Measurements from ENCODE around the gene ASB16.
A peak's percentile ranks its signal among the peaks of the same experiment; 100 is the strongest.
"Not testable (repeated sequence)": the region's sequence is repeated elsewhere in the genome, so short reads cannot be mapped to it uniquely, and the experiment has no call there.

ASB16 gene, protein sequence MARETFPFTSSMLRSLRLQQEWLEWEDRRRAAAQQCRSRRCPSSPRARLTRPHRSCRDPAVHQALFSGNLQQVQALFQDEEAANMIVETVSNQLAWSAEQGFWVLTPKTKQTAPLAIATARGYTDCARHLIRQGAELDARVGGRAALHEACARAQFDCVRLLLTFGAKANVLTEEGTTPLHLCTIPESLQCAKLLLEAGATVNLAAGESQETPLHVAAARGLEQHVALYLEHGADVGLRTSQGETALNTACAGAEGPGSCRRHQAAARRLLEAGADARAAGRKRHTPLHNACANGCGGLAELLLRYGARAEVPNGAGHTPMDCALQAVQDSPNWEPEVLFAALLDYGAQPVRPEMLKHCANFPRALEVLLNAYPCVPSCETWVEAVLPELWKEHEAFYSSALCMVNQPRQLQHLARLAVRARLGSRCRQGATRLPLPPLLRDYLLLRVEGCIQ

DNA sequence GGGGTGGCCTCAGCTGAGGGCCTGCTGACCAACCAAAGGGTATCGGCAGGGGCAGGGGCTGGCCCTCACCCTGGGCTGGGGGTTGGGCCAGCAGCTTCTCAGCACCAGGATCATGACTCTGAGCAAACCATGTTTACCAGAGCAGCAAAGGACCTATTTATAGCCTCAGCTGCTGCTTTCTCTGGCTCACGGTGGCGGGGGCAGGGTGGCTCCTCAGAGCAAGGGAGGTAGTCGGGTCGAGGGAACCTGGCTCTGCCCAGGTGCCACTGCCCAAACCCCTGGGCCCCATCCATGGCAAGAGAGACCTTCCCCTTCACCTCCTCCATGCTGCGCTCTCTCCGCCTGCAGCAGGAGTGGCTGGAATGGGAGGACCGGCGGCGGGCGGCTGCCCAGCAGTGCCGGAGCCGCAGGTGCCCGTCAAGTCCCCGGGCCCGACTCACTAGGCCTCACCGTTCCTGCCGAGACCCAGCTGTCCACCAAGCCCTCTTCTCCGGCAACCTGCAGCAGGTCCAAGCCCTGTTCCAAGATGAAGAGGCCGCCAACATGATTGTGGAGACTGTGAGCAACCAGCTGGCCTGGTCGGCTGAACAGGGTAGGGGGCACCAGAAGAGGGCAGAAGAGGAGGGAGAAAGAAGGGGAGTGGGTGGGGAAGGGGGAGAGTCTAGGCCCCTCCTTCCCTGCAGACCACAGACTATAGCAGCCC is at the start of gene ASB16:
Gene ASB16, plus strand, starts transcription at position 206 of the 703 bp plus-strand sequence. Its CDS starts 86 bp downstream, at position 292.
- no peak for DNase-seq (ENCODE audit: low spot score)

DNA sequence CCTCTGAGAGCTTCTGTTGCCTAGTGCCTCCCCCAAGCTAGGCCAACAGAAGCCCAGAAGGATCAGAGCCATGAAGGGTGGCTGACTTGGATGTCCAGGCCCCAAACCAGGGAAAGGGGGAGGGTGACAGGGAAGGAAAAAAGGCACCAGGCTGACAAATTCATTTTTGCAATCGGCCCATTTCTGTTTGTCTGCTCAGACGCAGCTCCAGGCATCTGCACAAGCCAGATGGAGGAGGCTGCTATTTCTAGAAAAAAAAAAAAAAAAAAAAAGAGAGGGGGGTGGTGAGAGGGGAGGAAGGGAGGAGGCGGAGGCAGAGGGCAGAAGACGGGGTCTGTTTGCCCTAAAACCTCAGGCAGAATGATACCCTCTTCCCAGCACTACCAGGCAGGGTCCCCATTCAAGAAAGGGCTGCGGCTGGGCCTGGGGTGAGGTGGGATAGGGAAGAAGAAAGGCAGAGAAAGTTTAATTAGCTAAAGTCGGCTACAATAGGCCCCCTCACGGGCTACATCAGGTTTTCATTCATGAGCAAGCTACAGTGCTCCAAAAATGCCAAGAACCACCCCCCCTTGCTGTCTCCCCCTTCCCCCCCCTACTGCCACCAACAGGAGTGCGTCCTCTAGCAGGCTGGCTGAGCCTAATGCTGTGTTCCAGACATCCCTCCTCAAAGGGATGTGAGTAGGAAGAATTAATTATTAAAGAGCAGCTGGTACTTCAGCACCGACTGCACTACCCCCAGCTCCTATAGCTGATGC is 49.5 kb upstream of the ASB16 start:
- DNase-seq (ENCODE audit: low spot score): no peak

DNA sequence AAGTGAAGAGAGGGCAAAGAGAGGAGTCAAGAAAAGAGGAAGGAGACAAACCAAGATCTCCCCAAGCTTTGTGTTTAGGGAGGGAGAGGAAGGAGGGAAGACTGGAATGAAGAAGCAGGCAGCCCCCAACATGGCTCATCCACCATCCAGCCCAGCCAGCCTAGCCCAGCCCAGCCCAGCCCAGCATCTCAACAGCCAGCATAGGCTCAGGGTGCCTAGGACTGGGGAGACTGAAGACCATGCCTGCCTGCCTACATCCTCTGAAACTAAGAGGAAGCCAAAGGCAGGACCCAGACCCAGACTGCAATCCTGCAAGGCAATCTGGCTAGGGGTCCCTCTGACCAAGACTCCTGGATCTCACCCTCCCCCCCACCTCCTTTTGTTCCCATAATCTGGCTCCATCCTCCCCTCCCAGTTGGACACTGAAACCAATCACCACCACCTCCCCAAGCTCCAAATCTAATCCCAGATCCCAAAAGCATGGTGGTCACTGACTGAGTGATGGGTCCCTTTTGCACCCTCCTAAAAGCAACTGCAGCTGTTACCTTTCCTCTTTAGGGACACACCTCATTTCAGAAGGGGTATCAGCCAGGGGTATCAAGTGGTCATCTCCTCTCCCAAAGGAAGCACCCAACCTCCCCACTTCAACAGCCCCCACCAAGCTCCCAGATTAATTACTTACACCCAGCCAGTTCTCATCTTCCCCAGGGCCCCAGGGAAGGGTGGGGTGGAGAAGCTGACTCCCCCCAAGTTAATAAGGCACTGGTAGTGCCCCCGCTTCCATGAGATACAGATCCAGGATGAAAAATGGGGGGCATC is 48.3 kb upstream of the ASB16 start:
- DNase-seq (ENCODE audit: low spot score): no peak

DNA sequence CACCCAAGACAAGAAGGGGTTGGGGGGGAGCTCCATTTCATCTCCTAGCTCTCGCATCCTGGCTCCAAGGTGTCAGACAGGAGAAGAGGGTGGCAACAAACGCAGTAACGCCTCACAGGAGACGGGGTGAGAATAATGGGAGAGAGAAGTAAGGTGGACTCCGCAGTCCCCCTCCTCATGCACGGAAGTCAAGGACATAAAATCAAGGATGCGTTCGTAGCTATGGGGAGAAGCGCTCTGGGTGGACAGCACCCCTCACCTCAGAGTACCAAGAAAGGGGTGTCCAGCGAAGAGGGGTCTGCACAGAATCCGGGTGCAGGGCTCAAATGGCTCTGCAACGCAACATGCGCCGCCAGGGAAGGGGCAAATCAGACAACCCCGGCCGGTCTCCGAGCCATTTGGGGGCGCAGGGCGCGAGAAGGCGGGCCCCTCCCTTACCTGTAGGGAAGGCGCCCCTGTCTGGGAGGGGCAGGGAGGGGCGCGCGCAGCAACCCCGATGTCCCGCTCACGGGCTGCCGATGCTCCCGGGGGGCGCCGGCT is 47.6 kb upstream of the ASB16 start:
- no peak for DNase-seq (ENCODE audit: low spot score)

DNA sequence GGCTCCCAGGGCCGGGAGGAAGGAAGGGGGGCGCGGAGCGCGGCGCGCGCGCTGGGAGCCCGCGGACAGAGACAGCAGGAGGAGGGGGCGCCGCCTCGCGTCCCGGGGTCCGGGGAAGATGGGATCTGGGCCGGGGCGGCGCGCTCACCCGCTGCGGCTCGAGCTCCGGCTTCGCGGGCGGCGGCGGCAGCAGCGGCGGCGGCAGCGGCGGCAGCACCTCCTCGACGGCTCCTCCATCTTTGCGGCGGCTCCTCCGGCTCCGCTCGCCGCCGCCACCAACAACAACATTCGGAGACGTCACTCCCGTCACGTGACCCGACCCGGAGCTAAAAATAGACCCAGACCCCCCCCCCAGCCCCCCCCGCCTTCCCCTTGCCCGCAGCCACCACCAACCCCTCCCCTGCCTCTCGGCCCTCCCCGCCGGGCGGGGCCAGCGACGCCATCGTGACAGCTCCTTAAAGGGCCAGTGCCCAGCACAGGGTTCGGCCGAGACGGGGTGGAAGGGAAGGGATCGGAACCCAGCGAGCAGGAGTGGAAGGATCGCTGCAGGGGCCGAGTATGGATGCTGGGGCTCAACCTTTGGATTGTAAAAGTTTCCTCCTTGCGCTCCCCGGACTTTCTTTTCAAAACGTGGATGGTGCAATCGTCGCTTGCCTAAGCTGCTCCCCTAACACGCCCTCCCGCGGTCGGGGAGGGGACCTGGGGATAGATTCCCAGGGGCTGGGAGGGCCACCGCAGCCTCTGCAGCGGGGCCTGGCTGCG is 47.0 kb upstream of the ASB16 start, which contains the start of gene HDAC5:
Gene HDAC5, minus strand, starts transcription at position 286 of the 762 bp plus-strand sequence. CDS start 6,126 bp downstream, outside the sequence.
- peak; percentile 95 for DNase-seq (ENCODE audit: low spot score)

DNA sequence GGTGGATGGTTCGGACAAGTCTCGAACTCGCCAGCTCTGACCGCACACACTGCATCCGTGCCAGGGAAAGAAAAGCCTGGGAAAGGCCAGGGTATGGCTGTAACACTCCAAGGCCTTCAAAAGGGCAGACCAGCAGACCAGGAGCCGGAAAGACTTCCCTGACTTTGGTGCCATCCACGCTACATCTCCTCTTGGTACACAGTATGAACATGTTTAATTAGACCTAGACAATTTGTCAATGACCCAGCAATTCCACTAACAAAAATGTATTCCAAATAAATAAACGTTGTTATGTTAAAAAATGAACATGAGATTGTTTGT is 46.4 kb upstream of the ASB16 start:
- no peak for DNase-seq (ENCODE audit: low spot score)

DNA sequence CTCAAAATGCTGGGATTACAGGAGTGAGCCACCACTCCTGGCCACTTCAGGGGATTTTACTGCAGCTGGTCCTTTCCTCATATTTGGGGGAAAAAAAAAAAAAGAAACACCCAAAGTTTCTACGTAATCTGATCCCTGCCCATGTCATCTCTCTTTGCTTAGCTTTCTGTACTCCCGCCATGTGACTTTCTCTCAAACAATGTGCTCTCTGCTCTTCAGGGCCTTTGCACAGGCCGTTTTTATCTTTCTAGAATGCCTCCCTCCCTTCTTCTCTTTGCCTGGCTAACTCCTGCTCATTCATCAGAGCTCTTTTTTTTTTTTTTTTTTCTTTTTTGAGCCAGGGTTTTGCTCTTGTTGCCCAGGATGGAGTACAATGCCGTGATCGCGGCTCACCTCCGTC is 42.1 kb upstream of the ASB16 start:
- DNase-seq (ENCODE audit: low spot score): no peak

DNA sequence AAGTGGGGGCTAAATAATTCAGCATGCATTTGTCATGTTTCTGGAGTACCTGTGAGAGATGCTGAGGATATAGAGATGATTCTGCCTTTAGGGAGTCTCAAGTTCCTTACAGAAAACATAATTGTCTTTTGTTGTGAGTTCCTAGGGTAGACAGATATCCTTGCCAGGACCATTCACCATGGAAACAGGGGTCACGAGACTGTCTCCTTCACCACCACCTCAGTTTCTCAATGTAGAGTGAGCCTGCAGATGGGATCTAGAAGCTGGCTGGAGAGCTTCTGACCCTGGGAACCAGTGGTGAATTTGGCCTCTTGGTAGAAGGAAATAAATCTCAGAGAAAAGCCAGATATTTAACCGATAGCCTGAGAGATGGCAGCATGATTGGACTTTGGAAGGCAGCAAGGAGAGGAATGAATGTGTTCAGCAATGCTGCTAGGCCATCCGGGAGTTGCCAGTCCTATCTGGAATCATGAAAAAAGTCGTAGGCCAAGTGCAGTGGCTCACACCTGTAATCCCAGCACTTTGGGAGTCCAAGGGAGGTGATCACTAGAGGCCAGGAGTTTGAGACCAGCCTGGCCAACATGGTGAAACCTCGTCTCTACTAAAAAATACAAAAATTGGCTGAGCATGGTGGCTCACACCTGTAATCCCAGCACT is 39.7 kb upstream of the ASB16 start:
- no peak for DNase-seq (ENCODE audit: low spot score)

DNA sequence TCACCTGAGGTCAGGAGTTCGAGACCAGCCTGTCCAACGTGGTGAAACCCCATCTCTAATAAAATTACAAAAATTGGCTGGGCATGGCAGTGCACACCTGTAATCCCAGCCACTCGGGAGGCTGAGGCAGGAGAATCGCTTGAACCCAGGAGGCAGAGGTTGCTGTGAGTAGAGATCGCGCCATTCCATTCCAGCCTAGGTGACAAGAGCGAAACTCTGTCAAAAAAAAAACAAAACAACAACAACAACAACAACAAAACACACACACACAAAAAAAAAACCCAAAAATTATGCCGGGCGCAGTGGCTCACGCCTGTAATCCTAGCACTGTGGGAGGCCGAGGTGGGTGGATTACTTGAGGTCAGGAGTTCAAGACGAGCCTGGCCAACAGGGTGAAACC is 39.1 kb upstream of the ASB16 start:
- DNase-seq (ENCODE audit: low spot score): not testable (repeated sequence)

DNA sequence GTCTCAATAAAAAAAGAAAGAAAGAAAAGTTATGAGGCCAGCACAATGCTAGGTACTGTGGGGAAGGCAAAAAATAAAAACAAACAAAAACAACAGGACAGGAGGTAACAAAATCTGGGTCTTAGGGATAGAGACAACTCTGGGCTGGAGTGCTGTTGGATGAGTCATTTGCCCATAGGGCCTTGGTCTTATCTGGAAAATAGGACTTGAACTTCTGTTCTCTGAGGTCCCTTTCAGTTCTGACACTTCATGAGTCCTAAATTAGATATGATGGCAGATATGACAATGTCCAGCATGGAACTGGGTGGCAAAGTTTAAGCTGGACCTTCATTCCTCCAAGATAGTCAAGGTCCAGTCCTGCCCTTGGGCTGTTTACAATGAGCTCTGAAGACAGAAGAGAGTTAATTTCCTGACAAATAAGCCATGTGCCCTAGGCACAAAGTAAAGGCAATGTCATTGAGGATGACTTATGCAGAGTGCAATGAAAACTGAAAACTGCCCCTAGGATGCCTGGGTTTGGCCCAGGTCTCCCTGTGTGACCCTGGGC is 38.2 kb upstream of the ASB16 start:
- DNase-seq (ENCODE audit: low spot score): no peak

DNA sequence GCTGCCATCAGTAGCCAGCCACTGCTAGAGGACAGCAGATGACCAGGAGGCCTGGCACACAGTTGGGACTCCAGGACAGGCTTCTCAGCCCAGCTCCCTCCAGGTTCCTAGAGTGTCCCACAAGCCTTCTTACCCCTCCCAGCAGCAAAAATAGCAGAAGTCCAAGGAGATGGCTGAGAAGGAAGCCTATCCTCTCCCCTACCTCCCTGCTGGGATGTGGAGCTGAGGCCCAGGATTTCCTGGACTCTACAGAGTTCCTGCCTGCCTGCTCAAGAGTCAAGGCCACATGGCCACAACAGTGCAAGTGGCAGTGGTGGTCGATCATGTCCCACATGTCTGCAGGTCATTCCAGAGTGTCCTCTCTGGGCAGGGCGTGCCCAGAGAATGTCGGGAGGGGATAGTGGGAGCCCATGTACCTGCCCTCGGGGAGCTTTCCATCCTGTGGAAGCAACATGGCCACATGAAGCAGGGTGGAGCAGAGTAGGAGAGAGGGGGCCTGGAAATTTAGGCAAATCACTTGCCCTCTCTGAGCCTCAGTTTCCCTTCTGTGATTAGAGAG is 36.5 kb upstream of the ASB16 start:
- DNase-seq (ENCODE audit: low spot score): no peak

DNA sequence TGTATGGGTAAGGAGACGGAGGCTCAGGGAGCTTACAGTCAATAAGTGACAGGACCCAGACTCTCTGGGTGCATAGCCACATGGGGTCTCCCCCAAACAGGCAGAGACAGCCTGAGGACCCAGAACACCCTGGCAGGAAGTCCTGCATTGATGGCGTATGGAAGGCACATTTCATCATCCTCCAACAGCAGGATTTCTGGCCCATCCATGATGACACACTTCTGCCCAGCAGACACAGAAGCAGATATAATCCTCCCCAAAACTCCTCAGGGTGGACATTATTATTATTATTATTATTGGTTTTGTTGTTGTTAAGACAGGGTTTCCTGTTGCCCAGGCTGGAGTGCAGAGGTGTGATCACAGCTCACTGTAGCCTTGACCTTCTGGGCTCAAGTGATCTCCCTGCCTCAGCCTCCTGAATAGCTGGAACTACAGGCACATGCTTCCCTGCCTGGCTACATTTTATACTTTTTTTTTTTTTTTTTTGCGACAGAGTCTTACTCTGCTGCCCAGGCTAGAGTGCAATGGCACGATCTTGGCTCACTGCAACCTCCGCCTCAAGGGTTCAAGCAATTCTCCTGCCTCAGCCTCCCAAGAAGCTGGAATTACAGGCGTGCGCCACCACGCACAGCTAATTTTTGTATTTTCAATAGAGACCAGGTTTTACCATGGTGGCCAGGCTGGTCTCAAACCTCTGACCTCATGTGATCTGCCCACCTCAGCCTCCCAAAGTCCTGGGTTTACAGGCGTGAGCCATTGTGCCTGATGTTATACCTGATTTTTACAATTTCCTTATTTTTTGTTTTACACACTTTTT is 35.5 kb upstream of the ASB16 start:
- no peak for DNase-seq (ENCODE audit: low spot score)

DNA sequence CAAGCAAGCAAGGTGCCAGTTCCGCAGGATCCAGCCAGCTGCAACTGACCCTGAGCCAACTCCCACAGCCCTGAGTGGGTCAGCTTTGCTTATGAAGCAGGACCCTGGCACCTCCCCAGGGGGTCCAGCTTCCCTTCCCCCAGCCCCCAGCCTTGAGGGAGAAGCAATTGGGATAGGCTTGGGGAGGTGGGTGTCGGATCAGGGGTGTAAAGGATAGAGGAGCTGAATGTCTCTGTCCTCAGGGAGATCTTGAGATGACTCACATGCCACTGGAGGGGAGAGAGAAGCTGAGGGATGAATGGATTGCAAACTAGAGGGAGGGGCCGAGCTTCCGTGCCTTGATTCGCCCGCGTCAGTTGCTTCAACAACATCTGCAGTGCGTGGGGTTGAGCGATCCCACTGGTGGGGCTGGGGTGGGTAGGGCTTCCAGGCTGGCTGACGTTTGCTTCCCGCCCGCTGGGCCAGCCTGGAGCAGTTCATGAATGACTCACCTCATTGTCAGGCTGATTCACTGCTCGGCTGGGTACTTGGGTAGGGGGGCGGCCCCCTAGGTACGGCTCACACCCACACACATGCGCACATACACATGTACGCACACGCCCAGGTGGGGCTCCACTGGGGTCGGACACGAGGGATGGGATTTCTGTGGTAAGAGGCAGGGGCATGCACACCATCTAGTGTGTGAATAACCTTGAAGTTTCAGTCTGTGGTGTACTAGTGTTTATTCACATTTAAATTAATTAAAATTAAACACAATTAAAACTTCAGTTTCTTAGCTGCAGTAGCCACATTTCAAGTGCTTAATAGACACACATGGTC is 32.4 kb upstream of the ASB16 start:
- DNase-seq (ENCODE audit: low spot score): peak; percentile 66

DNA sequence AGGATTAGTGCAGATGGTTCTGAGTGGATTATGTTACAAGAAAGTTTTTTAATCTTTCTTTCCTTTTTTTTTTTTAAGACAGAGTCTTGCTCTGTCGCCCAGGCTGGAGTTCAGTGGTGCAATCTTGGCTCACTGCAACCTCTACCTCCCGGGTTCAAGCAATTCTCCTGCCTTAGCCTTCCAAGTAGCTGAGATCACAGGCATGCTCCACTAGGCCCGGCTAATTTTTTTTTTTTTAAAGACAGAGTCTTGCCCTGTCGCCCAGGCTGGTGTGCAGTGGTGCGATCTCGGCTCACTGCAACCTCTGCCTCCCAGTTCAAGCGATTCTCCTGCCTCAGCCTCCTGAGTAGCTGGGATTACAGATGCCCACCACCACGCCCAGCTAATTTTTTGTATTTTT is 26.6 kb upstream of the ASB16 start:
- not testable (repeated sequence) for DNase-seq (ENCODE audit: low spot score)

DNA sequence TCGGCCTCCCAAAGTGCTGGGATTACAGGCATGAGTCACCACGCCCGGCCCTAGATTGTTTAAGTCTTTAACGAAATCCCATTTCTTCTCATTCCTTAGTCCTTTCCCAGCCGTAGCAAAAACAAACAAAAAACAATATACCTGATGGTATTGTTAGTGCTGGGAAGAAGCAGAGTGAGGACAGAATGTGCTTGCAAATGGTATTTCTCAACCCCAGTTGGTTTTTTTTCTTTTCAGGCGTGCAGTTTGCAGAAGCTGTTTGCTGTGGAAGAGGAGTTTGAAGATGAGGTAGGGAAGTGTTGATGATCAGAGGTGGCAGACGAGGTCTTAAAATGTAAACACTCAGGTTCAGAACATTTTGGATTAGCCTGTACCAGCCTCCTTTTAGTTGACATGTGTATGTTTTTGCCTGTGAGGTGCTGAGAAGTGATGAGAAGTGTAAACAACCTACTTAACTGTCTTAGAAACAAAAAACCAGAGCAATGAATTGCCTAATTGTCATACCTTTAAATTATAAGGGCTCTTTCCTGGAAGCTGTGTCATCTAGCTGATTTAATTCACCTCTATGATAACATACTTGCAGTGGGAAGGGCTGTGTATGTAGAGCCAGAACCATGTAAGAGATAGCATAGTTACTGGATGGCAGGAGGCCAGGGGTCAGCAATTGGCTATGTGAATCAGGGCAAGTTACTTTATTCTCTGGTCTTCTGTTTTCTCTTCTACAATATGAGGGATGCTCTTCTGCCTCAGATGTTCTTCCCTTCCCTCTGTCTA is 25.4 kb upstream of the ASB16 start:
- no peak for DNase-seq (ENCODE audit: low spot score)

DNA sequence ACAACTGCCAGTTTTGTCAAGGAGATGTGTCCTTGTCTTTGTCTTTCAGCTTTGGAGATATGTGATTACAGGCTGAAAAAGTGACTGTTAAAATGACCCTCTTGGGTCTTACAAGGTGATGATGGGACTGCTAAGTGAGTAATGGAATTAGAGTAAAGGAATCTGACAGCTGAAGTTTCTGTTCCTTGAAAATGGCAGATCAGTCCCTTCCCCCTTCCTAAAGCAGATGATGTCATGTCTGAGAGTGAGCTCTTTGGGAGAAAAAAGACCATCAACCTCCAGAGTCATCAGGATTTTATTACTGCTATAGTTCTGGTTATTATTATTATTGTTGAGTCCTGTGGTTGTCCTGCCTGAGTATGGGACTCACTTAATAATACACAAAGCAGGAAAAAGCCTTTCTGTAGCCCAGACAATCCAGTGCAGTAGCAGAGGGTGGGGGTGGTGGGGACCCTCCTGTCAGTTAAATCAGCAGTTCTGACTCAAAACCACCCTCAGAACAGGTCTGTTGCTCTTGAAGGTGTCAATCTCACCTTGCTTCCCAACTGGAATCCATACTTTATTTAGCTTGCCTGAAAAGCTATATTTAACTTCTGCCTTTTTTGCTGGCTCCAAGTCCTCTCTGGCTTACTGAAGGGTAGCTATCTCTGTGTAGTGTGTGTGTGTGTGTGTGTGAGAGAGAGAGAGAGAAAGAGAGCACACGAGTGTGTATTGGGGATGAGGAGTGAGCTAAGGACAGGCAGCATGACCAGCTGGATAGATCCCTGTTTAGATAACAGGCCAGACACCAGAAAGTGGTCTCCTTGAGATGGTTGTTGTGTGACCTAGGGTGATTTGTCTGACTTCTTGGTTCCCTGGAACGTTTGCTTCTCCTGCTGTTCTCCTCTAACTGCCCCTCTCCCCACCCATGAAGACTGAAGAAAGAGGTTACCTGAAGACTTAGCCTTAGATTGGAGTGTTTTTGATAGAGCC is 23.8 kb upstream of the ASB16 start:
- DNase-seq (ENCODE audit: low spot score): no peak

Measured in activated CD4-positive, alpha-beta T cell treated with anti-CD3 and anti-CD28 coated beads, Interleukin-2, Interleukin-4, amounts not matched to agents 100 ng/mL and 50 ng/mL, durations not matched to agents 16 hours and 8 hours (primary cell).